SK-N-MC (cell line): ENCODE results near the gene FBXO21.

ENCODE experiments used
- DNase-seq: peaks from one replicate; pipeline ENCODE4 v3.0.0-alpha.2; 2011; ENCODE audit warnings: low read depth, low spot score
- H3K27ac ChIP-seq: fragments of 200-600 bp; sonication (generic); 2 replicates; pipeline ENCODE4 v1.5.1; 2016; ENCODE audit warnings: mixed run types
- H3K36me3 ChIP-seq: fragments of 200-600 bp; sonication (generic); 2 replicates; pipeline ENCODE4 v1.6.1; 2017; ENCODE audit warnings: antibody characterized with exemption, low read length, mixed read lengths; ENCODE audit not compliant: insufficient read depth
- H3K4me3 ChIP-seq: fragments of 200-600 bp; sonication (generic); 2 replicates; pipeline ENCODE4 v1.5.1; 2016
- H3K9ac ChIP-seq: fragments of 200-600 bp; sonication (generic); 2 replicates; pipeline ENCODE4 v1.8.0; 2017; ENCODE audit warnings: mixed run types, mixed read lengths; ENCODE audit not compliant: insufficient read length
- H3K9me3 ChIP-seq: fragments of 200-600 bp; sonication (generic); 2 replicates; pipeline ENCODE4 v1.6.1; 2017; ENCODE audit warnings: low read depth, mild to moderate bottlenecking, antibody characterized with exemption, low read length, moderate library complexity, mixed read lengths
- EZH2 ChIP-seq: fragments of 200-600 bp; sonication (generic); IDR thresholded peaks from one replicate; pipeline ENCODE4 v1.6.1; 2017; ENCODE audit warnings: antibody characterized with exemption
- FOXP2 ChIP-seq: optimal IDR thresholded peaks from 2 replicates; pipeline ENCODE3; 2011; ENCODE audit warnings: mild to moderate bottlenecking, moderate library complexity; ENCODE audit not compliant: insufficient read depth; ENCODE audit errors: extremely low read length, control extremely low read depth
- POLR2AphosphoS5 ChIP-seq: IDR thresholded peaks from 2 replicates; pipeline ENCODE4 v1.6.1; 2012; ENCODE audit warnings: mild to moderate bottlenecking, low read depth, low read length, borderline replicate concordance

The FBXO21 gene

DNA sequence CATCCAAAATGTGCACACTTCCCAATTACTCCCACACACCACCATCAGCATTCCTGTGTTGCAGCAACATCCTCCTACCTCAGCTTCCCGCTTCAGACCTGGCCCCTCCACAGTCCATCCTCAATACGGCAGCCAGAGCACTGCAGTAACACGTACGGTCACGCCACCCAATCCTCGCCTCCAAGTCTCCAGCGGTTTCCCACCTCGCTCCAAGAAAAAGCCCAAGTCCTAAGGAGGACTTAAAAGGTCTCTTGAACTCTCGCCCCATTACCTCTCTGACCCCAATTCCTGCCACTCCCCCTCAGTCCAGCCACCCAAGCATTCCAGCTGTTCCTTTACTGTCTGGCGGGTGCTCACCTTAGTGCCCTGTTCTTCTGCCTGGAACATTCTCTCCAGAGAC is 12.0 kb downstream of the FBXO21 start:
- Histone ChIP-seq H3K9me3 (no peaks in the 10 kb centered on the region), H3K27ac (no peak overlapping the region), H3K9ac (no peak overlapping the region), H3K36me3 (peaks cover 81% of the 10 kb centered on the region), H3K4me3 (no peak overlapping the region)
- no peak for DNase-seq
- TF ChIP-seq EZH2 (no peak), FOXP2 (no peak), POLR2AphosphoS5 (no peak)

DNA sequence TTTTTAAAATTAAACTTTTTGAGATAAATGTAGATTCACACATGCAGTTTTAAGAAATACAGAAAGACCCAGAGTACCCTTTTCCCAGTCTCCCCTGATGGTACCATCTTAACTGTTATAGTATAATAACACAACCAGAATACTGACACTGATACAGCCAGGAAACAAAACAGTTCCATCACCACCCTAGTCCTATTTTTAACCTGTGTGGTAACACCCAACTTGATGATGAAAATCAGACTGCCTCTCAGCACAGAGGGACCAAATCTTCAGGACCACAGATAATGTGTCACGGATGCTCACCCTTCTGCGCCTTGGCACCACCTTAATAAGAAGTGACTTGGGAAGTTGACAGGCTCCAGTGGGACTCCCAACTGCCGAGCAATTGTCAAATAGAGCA is 18.1 kb downstream of the FBXO21 start:
- H3K9ac ChIP-seq: no peak overlapping the region
- DNase-seq: no peak
- H3K27ac ChIP-seq: no peak overlapping the region
- no peak for TF ChIP-seq FOXP2
- TF ChIP-seq POLR2AphosphoS5: no peak
- no peak for TF ChIP-seq EZH2
- no peak overlapping the region for H3K4me3 ChIP-seq
- peaks cover 85% of the 10 kb centered on the region for H3K36me3 ChIP-seq
- H3K9me3 ChIP-seq: no peaks in the 10 kb centered on the region

DNA sequence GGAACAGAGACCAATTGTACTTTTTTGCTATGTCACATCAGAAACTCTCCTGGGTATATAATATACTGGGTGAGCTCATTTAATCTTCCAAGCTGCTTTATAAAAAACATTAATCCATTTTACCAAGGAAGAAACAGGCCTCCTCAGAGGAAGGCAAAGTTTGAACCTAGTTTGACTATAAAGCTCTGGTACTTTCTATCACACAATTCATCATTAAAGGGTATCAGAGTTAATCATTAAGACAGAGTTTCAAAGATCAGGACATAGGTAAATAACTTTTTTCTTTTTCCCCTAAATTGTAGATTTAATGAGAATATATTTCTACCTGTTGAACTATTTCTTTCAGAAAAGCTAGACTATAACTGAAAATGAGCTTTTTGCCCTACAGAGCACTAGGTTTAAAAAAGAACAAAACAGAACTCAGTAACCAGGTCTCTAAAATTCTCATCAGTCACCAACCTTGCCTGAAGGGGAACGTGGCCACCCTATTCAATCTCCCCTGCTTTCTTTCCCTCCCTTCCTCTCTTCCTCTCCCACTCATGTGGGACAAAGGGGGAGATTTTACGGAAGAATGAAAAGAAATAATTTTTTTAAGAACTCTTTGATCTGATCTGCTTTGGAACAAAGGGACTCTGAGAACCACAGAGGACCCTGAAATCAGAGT is 18.6 kb downstream of the FBXO21 start:
- DNase-seq: no peak
- no peak for TF ChIP-seq EZH2
- TF ChIP-seq POLR2AphosphoS5: no peak
- TF ChIP-seq FOXP2: no peak
- H3K27ac ChIP-seq: no peak overlapping the region
- H3K9me3 ChIP-seq: no peaks in the 10 kb centered on the region
- H3K9ac ChIP-seq: no peak overlapping the region
- H3K4me3 ChIP-seq: no peak overlapping the region
- H3K36me3 ChIP-seq: peaks cover 85% of the 10 kb centered on the region

DNA sequence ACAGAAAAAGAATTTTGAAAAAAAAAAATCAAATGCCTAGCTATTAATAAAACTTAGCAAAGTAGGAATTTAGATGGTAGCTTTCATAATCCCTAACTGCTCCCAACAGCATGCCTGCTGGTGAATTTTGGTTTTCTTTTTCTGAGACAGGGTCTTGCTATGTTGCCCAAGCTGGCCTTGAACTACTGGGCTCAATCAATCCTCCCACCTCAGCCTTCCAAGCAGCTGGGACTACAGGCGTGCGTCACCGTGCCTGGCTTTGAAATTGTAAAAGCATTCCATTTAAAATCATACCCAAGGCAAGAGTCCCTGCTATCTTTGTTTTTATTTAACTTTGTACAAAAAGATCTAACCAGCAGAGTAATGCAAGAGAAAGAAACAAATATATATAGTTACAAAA is 20.7 kb downstream of the FBXO21 start:
- peaks cover 84% of the 10 kb centered on the region for H3K36me3 ChIP-seq
- H3K4me3 ChIP-seq: no peak overlapping the region
- H3K9me3 ChIP-seq: no peaks in the 10 kb centered on the region
- H3K9ac ChIP-seq: no peak overlapping the region
- H3K27ac ChIP-seq: no peak overlapping the region
- no peak for DNase-seq
- no peak for TF ChIP-seq POLR2AphosphoS5
- TF ChIP-seq EZH2: no peak
- no peak for TF ChIP-seq FOXP2

DNA sequence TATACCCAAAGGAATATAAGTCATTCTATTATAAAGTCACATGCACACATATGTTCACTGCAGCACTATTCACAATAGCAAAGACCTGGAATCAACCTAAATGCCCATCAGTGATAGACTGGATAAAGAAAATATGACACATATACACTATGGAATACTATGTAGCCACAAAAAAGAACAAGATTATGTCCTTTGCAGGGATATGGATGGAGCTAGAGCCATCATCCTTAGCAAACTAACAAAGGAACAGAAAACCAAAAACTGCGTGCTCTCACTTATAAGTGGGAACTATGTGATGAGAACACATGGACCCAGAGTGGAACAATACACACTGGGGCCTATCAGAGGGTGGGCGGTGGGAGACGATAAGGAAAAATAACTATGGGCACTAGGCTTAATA is 21.3 kb downstream of the FBXO21 start:
- no peak for DNase-seq
- no peak overlapping the region for H3K9ac ChIP-seq
- peaks cover 81% of the 10 kb centered on the region for H3K36me3 ChIP-seq
- H3K4me3 ChIP-seq: no peak overlapping the region
- no peak overlapping the region for H3K27ac ChIP-seq
- no peak for TF ChIP-seq EZH2
- TF ChIP-seq FOXP2: no peak
- no peak for TF ChIP-seq POLR2AphosphoS5
- H3K9me3 ChIP-seq: no peaks in the 10 kb centered on the region

DNA sequence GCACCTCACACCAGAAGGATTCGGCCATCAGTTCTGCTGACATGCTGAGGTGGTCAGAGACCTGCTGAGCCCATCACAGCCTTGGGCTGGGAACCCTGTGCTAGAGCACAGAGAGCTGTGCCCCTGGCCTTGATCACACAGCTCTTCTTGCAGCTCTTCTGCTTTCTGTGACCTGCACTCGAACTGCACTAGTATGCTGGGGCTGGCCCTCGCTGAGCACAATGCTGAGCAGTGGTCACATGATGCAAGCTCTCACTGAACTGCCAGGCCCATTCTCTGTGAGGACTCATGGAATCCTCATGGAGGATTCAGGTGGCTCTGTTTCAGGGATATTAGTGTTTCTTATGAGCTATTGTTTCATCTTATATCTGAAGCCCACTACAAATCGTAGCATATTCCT is 22.5 kb downstream of the FBXO21 start:
- no peak for TF ChIP-seq EZH2
- TF ChIP-seq POLR2AphosphoS5: no peak
- no peak for TF ChIP-seq FOXP2
- H3K9ac ChIP-seq: no peak overlapping the region
- no peaks in the 10 kb centered on the region for H3K9me3 ChIP-seq
- no peak overlapping the region for H3K4me3 ChIP-seq
- H3K27ac ChIP-seq: no peak overlapping the region
- peaks cover 78% of the 10 kb centered on the region for H3K36me3 ChIP-seq
- DNase-seq: no peak

DNA sequence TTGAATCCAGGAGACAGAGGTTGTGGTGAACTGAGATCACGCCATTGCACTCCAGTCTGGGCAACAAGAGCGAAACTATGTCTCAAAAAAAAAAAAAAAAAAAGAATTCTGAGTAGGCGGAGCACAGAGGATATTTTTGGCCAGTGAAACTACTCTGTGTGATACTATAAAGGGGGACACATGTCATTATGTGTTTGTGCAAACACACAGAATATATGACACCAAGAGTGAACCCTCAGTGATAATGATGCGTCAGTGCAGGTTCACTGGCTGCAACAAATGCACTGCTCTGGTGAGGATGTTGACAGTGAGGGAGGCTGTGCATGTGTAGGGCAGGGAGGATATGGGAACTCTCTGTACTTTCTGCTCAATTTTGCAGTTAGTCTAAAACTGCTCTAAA is 24.2 kb downstream of the FBXO21 start:
- Histone ChIP-seq H3K27ac (no peak overlapping the region), H3K36me3 (peaks cover 78% of the 10 kb centered on the region), H3K9ac (no peak overlapping the region), H3K9me3 (no peaks in the 10 kb centered on the region), H3K4me3 (no peak overlapping the region)
- DNase-seq: no peak
- TF ChIP-seq EZH2 (no peak), POLR2AphosphoS5 (no peak), FOXP2 (no peak)

DNA sequence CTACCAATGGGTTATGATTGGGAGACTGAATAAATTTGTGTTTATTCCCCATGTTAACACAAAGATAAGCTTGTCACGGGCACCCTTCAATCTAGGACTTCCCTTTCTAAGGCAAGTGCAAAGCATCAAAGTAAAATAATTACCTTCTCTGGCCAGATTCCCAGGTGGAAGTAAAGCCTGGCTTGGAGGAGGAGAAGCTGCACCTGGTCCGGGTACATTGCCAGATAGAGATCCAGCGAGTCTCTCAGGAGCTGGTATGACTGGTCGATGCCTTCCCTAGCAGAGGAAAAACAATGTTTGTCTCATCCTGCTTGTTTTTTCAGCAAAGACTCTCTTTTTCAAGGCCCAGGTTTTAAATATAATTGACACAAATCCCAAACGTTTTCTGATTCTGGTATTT is 24.9 kb downstream of the FBXO21 start:
- peaks cover 73% of the 10 kb centered on the region for H3K36me3 ChIP-seq
- no peak for DNase-seq
- no peak overlapping the region for H3K4me3 ChIP-seq
- H3K27ac ChIP-seq: no peak overlapping the region
- no peak overlapping the region for H3K9ac ChIP-seq
- no peak for TF ChIP-seq FOXP2
- TF ChIP-seq EZH2: no peak
- TF ChIP-seq POLR2AphosphoS5: no peak
- H3K9me3 ChIP-seq: no peaks in the 10 kb centered on the region

DNA sequence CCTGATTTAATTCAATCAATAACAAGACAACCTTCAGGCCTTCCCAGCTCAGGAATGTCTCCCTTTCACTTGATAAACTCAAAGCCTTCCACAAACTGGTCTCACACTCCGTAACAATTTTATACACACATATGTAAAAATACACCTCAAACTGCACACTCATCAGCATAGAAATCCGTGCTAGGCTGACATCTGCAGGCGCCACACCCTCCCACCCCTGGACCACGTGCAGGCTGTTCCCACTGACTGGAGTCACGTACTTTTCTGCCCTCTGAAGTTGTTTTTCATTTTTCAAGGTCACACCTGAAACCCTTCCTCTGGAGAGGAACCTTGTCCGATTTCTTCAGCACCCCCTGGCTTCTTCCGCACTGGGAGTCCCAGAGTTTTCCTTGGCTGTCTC is 27.6 kb downstream of the FBXO21 start:
- Histone ChIP-seq H3K36me3 (peaks cover 81% of the 10 kb centered on the region), H3K27ac (no peak overlapping the region), H3K4me3 (no peak overlapping the region), H3K9me3 (no peaks in the 10 kb centered on the region), H3K9ac (no peak overlapping the region)
- TF ChIP-seq EZH2: no peak
- no peak for TF ChIP-seq FOXP2
- TF ChIP-seq POLR2AphosphoS5: no peak
- DNase-seq: no peak
